HG03354 (cell line): ENCODE data around the gene SLX9.
"Not testable (repeated sequence)": the region's sequence is repeated elsewhere in the genome, so short reads cannot be mapped to it uniquely, and the experiment has no call there.

Experiments
- ATAC-seq: cut with Tn5 transposase; IDR thresholded peaks from one replicate; pipeline ENCODE4 v1.9.1; 2021; ENCODE audit warnings: mild to moderate bottlenecking; ENCODE audit not compliant: unreplicated experiment, poor library complexity, severe bottlenecking

SLX9 gene

DNA sequence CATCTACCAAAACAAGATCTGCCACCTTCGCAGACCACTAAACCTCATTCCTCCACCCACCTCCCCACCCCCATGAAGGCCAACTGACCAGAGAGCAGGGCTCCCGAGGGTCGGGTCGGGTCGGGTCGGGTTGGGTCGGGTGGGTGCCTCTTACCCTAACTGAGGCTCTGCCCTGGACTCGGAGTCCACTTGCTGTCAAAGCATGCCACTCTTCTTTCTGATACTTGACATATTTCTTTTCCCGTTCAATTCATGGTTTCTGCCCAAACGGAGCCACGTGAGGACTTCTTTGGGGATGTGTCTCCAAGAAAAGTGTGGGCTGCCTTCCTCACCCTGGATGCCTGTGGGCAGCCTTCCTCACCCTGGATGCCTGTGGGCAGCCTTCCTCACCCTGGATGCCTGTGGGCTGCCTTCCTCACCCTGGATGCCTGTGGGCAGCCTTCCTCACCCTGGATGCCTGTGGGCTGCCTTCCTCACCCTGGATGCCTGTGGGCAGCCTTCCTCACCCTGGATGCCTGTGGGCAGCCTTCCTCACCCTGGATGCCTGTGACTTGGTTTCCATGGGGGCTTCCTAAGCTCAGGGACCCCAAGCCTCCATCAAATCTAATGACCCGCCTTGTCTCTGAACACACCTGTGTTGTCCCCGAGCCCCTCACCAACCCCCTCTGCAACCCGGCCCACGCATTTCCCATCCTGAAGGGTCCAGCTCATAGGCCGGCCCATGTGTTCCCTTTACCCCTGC is 11.2 kb upstream of the SLX9 start:
- ATAC-seq: not testable (repeated sequence)

- no peak for ATAC-seq
These were observed 10.5 kb upstream of the SLX9 start for GRCh38 chr21:44929242-44929798.

GRCh38 chr21:44929799-44930542 is 9.9 kb upstream of the SLX9 start:
- ATAC-seq: no peak

GRCh38 chr21:44930543-44930981 is 9.3 kb upstream of the SLX9 start:
- ATAC-seq: no peak

DNA sequence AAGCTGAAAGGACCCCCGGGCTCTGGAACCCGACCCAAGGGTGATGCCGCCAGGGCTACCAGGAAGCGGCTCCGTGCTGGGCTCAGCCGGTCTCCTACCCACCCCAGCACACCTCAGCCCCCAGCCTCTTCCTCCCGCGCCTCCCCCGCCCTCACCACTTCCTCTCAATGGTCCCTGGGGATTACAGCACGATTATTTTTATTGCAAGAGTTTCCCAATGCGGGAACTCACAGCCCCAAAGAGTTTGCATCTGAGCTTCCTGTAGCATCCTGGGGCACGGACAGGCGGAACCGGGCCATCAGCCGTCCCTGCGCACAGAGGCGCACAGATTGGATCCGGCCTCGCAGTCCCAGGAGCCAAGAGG is 8.7 kb upstream of the SLX9 start:
- no peak for ATAC-seq

- no peak for ATAC-seq
These were observed 8.1 kb upstream of the SLX9 start for GRCh38 chr21:44931501-44932407.

DNA sequence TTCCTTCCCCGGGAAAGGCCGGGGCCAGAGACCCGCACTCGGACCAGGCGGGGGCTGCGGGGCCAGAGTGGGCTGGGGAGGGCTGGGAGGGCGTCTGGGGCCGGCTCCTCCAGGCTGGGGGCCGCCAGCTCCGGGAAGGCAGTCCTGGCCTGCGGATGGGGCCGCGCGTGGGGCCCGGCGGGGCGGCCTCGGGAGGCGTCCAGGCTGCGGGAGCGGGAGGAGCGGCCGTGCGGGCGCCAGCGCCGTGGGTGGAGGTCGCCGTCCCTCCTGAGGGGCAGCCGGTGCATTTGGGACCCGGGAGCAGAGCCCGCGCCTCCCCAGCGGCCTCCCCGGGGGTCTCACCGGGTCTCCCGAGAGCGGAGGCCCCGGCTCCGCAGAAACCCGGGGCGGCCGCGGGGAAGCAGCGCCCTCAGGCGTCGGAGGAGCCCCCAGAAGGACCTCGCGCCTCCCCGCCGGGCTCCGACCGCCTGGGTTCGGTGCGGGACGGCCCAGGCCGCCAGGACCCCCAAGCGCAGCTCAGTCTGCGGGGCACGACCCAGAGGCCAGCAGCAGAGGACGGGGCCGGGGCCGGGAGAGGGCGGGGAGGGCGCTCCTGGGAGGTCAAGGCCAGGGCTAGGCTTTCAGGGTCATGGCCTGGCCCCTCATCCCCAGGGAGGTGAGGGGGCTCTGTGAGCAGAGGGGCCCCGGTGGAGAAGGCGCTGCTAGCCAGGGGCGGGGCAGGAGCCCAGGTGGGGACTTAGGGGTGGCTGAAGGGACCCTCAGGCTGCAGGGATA is 7.2 kb upstream of the SLX9 start:
- ATAC-seq: no peak

- ATAC-seq: no peak
These were observed 6.5 kb upstream of the SLX9 start for GRCh38 chr21:44933199-44933917.

DNA sequence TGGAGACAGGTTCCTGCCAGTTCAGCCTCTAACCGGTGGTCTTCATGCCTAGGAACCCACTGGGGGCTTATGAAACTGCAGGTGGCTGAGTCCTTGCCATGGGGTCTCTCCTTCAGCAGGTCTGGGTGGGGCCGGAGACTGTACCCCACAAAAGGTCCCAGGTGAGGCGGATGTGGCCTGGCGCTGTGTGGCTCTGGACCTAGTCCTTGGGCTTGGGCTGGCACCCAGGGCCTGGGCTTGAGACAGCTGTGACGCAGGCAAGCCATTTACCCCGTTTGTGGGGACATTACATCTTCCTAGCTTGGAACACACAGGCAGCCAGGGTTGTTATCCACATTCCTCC is 5.9 kb upstream of the SLX9 start:
- ATAC-seq: no peak

DNA sequence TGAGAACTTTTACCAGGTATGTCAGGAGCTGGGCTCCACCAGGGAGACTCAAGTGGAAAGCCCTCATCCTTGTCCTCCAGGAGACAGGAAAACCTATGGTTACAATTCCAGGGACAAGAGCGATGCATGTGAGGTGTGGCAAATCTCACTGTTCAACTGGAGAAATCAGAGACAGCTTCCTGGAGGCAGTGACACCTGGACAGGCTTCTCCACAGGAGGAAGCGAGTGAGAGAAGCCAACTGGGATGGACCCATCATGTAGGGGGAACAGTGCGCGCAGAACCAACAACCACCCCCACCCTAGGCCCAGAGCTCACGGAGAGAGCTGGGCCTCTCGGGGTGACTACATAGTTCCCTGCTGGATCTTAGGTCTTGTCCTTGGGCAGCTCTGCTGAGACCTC is 5.6 kb upstream of the SLX9 start:
- ATAC-seq: no peak

- no peak for ATAC-seq
These were observed 4.9 kb upstream of the SLX9 start for GRCh38 chr21:44934797-44935532.

DNA sequence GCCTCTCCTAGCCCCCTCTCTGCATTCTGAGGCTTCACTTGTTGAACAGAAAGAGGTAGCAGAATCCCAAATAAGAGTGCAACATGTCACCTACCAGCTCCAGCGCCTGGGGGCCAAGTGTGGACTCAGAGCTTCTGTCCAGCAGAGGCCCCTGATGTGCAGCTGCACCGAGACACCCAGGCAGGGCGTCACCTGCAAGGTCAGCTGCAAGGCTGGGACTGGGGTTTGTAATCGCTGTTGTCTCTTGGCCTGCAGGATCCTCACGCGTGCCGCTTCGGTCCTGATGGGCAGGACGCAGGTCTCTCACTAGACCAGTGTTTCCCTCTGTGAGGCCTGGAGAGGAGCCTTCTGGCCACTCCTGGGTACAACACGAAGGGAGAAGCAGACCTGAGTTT is 4.3 kb upstream of the SLX9 start:
- ATAC-seq: no peak

GRCh38 chr21:44938772-44939531 is 877 bp upstream of the SLX9 start:
- no peak for ATAC-seq

GRCh38 chr21:44940116-44940631 is 345 bp downstream of the SLX9 start:
- ATAC-seq: peak; percentile 47

DNA sequence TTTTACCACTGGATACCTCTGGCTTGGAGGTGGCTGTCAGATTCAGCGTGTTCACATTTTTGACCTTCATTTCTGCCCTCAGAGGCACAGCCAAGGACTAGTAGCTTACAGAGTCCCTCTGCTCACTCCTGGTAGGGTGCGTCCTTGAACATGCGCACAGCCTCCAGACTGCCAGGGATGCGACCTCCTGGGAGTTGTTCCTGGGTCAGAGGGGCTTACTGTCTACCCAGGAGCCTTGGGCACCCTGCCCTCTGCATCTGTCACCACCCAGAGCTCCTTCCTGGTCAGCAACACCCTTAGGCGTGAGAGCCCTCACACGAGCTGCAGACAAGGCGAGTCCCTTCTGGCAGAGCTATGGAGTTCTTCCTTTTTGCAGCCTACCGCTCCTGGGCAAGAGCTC is 1.7 kb downstream of the SLX9 start:
- ATAC-seq: no peak

DNA sequence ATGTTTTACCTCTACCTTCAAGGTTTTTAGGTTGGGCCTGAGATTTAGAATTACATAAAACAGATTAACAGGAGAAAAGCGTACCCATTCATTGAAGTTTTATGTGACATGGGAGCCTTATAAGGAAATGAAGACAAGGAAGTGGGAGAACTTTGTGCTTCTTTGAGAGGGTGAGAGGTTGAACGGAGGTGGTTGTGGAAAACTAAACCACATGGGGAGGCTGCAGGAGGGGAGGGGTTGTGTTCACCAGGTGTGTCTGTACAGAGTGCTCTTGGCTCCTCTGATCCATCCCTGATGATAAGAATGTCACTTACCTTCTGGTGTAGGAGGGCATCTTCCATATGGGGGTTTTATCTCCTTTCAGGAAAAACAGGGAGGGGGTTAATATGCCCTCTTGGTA is 2.7 kb downstream of the SLX9 start:
- no peak for ATAC-seq

GRCh38 chr21:44943005-44943685 is 3.3 kb downstream of the SLX9 start:
- ATAC-seq: no peak
